Bone marrow (tissue), 2 donors: ENCODE results near the gene SHANK1.

Experiments used
- DNase-seq, 2 donors: peaks; one replicate each; lab custom pipeline; 2025; lab: John Stamatoyannopoulos, UW

Gene SHANK1

GRCh38 chr19:50728084-50728737 lies 8.6 kb upstream of the SHANK1 start:
- peak; percentile 66 to 82 for DNase-seq

DNA sequence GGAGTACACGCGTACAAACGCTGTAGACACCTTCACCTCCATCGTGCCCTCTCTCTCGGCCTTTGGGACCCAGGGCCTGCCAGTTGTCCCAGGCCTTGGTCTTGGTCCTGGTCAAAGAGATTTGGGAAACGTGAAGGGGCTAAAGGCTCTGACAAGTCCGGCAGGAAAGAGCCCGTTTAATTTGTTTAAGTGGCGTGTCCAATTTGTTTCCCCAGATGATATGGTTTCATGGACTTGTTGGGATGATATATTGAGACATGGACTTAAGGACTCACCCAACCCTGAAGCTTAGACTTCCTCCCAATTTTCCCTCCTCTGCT lies 6.3 kb upstream of the SHANK1 start:
- no peak for DNase-seq

DNA sequence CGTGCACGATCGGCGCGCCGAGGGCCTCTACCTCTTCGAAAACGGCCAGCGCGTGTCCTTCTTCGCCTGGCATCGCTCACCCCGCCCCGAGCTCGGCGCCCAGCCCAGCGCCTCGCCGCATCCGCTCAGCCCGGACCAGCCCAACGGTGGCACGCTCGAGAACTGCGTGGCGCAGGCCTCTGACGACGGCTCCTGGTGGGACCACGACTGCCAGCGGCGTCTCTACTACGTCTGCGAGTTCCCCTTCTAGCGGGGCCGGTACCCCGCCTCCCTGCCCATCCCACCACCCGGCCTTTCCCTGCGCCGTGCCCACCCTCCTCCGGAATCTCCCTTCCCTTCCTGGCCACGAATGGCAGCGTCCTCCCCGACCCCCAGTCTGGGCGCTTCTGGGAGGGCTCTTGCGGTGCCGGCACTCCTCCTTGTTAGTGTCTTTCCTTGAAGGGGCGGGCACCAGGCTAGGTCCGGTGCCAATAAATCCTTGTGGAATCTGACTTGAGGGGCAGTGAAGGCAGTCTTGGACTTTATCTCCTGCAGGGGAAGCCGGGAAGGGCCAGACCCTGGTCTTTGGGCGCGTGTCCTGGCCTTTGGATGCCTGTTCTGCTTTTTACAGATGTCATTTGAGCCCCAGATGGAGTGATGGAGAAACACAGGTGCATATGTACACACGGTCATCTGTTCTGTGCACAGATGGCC lies 5.8 kb upstream of the SHANK1 start:
- DNase-seq, result no peak

- DNase-seq, result peak; percentile 96 to 99
These were observed 5.1 kb upstream of the SHANK1 start for GRCh38 chr19:50724522-50725217.

GRCh38 chr19:50723735-50724521 lies 4.3 kb upstream of the SHANK1 start:
- no peak for DNase-seq

DNA sequence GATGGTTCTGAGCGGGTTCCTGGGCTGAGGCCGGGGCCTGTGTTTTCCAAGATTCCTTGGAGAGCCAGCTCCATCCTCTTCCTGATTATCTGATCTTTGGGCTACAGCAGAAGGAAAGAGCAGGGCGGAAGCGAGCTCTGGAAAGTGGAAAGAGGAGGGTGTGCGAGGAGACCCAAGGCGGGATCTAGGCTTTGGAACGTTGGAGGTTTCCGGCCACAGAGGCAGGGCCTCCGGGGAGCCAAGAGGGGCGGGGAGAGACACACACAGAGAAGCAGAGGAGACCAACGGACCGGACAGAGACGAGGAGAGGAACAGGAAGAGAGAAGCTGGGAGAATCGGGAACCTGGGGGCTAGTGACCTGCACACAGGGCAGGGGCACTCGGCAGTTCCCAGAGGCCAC lies 3.5 kb upstream of the SHANK1 start, which contains the start of gene CLEC11A:
Gene CLEC11A (plus strand): TSS at position 296 of the 400 bp plus-strand sequence. CDS start 162 bp downstream, outside the sequence.
- DNase-seq, result no peak

DNA sequence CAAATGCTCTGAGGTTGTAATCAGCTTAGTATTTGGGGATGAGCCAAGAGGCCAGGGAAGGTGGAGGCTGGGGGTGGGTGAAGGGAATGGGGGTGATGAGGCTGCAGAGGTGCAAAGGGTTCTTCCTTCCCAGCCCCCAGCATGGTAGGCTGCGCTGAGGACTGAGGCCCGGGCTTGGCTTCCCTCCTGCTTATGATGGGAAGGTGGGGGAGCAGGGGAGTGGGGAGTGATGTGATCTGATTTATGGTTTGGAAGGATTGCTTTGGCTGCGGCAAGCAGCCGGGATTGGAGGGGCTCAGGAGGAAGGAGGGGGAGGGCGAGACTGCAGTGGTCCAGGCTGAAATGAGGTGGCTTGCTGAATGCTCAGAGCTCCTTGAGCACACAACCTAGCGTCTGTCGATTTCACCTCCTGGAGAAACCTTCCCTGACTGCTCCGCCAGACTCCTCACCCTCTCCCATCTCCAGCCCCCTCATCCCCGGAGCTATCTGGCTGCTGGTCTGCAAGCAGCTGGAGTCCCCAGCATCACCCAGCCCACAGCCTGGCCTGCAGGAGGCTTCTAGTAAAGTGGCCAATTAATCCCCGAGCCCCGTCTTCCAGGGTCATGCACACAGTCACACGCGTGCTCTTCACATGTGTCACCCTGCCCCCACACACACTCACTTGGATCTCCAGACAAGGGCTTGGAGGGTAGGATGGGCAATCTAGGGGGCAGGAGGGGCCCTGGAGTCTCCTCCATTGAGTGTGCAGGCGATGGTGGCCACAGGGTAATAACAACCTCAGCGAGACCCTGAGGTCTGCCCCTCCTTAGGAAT lies 2.8 kb upstream of the SHANK1 start:
- no peak for DNase-seq

DNA sequence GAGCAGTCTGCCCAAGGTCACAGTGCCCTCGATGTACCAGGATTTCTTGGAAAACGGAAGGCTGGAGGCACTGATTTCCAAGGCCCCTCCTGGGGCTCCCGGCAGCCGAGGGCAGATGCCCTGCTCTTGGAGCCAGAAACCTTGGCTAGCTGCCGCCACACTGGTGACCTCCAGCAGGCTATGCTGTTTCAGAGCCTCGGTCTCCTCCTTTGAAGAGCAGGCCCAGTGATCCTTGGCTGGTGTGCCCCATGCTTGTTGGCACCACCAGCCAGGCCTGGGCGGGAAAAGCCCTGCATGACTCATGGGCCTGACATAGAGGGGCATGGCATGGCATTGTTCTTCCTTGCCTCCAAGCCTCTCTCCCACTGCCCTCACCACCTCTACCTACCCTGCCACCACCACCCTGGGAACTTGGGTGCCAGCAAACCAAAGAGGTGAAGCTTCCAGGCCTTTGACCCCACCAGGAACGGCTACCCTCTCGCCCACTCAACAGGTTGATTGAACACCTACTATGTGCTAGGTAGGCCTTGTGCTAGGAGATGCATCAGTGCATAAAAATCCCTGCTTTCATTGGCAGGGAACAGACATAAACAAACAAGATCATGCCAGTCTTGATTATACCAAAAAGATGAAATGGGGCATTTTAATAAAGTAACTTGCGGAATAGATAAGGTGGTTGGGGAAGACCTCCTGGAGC lies 2.0 kb upstream of the SHANK1 start:
- no peak for DNase-seq

DNA sequence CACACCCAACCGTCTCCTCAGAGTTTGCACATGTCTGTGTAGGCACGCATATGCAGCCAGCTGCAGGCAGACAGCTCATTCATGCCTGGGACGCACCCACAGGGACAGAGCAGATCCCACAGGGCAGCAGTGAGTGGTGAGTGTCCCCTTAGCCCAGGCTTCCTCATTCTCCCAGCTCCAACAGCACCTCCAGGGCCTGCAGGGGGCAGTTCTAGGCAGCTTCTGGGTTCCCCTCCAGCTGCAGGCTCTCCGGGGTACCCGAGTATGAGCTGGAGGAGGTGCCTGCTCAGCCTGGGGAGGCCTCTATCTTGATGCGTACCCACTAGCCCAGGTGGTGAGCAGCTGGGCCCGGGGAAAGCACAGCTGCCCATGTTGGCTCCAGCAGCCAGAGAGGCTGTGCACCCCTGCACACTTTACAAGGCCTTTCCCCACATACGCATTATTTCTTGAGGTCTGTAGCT lies 1.3 kb upstream of the SHANK1 start:
- DNase-seq, result peak; percentile 24 to 87

DNA sequence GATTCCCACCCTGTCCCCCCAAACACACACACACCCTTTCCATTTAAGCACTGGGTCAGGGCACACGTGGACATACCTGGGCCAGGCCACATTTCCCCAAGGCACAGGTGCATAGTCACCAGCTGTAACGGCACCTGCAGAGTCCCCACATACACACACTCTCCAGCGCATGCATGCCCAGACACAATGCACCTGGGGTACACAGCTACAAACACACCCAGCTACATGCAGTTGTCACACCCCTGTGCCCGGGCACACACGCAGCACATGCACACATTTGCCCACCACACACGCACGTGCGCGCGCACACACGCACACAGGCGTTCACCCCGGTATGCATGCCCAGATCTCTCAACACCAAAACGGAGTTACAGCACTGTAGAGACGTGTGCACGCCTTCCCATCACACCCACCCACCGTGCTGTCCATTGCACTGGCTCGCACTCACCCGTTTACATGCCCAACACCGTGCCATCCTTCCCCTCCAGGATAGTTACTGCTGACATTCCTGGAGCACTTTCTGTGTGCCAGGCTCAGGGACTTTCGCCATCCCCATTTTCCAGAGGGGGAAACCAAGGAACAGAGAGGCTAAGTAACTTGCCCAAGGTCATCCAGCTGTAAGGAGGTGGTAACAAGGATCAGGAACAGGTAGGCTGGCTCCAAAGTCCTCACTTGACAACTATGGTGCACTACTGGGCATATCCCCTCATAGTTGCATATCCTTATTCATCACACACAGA lies 749 bp upstream of the SHANK1 start:
- DNase-seq, result no peak

DNA sequence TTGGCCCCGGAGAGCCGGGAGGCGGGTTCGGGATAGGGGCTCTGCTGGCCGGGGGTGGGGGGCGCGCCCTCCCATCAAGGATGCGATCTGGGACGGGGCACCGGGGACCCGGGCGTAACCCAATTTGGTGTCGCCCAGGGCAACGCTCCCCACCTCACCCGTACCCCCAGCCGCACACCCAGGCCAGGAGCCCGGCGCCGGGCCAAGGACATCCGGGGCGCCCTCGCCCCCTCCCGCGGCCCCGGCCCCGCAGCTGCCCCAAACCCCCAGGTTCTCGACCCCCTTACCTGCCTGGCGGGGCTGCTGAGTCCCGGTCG lies 525 bp downstream of the SHANK1 start:
- DNase-seq, result no peak

- DNase-seq, result no peak
These were observed 1.1 kb downstream of the SHANK1 start for GRCh38 chr19:50718255-50719118.

- no peak for DNase-seq
These were observed 1.7 kb downstream of the SHANK1 start for GRCh38 chr19:50717891-50718254.

GRCh38 chr19:50717026-50717723 lies 2.4 kb downstream of the SHANK1 start:
- no peak for DNase-seq

- DNase-seq, result no peak
These were observed 3.2 kb downstream of the SHANK1 start for GRCh38 chr19:50716178-50717025.

GRCh38 chr19:50713556-50714236 lies 5.9 kb downstream of the SHANK1 start:
- DNase-seq, result no peak

DNA sequence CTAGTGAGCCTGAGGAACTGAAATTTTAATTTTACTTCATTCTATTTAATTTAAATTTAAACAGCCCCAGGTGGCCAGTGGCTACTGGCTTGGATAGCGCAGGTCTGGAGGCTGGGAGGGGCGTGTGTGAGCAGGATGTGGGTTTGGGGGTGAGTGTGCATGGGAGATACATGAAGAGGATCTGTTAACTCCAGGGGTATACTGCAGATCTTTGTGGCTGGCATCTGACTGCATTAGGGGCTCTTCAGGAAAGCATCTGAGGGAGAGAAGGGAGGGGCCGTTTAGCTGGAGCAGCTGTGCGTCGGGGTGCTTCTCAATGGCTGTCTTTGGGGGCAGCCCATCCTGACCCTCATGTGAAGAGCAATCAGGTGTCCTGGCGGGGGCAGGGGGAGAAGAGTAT lies 6.8 kb downstream of the SHANK1 start:
- peak in 1 of 2 donors; percentile 31 for DNase-seq
